Uterus (tissue), 2 donors: Measurements from ENCODE around the gene SETBP1.
"Not testable (repeated sequence)": the region's sequence is repeated elsewhere in the genome, so short reads cannot be mapped to it uniquely, and the experiment has no call there.

Experiments used
- CTCF ChIP-seq, 4 experiments: fragments of 200-600 bp in 2 of 4; fragments of 450-650 bp in 2 of 4; sonication (generic) in 2 of 4; IDR thresholded peaks; one replicate each; pipeline ENCODE4 v1.5.1; 2016 to 2019; ENCODE audit warnings: antibody characterized with exemption in 4 of 4, mild to moderate bottlenecking in 2 of 4, moderate library complexity in 1 of 4
- POLR2A ChIP-seq, 2 donors: fragments of 450-650 bp; IDR thresholded peaks; one replicate each; pipeline ENCODE4 v1.6.1; 2016; ENCODE audit warnings: antibody characterized with exemption in 2 of 2, mild to moderate bottlenecking in 1 of 2, moderate library complexity in 1 of 2

- TF ChIP-seq CTCF, POLR2A (IDR thresholded peaks at IDR 0.05): not testable (repeated sequence)
Observed at GRCh38 chr18:44800766-44801165, 120.1 kb downstream of the SETBP1 start.
